K562 (cell line): ENCODE results near the gene GPX7. TPM values are rescaled to one million over a fixed set of nuclear protein-coding genes. Genes with fewer than 3 reads are reported as not detected.

Source experiments
- ATAC-seq: fragments of 200-7000 bp; cut with Tn5 transposase; 3 replicates; pipeline ENCODE4 v1.9.1; 2020; ENCODE audit warnings: moderate library complexity
- BruUV-seq: library from RNA; stranded (reverse); fragments of 400-500 nt; replicated peaks from 2 replicates; lab custom pipeline; 2021; lab: Mats Ljungman, UMichigan
- CTCF ChIA-PET: fragments of 300-600 bp; formaldehyde crosslinking; extraction: SDS; loops from one replicate; lab custom pipeline; 2021; ENCODE audit warnings: low intra/inter-chr PET ratio; lab: Yijun Ruan, JAX
- POLR2A ChIA-PET: fragments of 300-600, 350-650 bp; sonication (Branson Sonifier 250); formaldehyde crosslinking; extraction: SDS; loops from one replicate; lab custom pipeline; 2021; ENCODE audit warnings: antibody characterized with exemption, inconsistent platforms; lab: Yijun Ruan, JAX
- DNase-seq, 4 experiments: peaks; one replicate each; pipeline versions ENCODE4 v3.0.0 to v3.0.0-alpha.2; 2011 to 2018; ENCODE audit warnings: low spot score in 3 of 4, mixed read lengths in 3 of 4; ENCODE audit errors: extremely low read depth in 1 of 4
- FAIRE-seq: peaks from 2 replicates; lab custom pipeline; 2011; peaks lifted over from hg19 to GRCh38; lab: Jason Lieb, UNC
- H2AFZ ChIP-seq: 2 replicates; pipeline ENCODE4 v1.6.0; 2011; ENCODE audit warnings: low read depth, low read length, control low read depth, inconsistent platforms
- H3K27ac ChIP-seq: fragments of 200-600 bp; 3 replicates; pipeline ENCODE4 v1.8.0; 2011; ENCODE audit warnings: low read depth, mild to moderate bottlenecking, control low read depth, inconsistent platforms, low read length, moderate library complexity, mixed read lengths; ENCODE audit errors: extremely low read depth
- H3K27me3 ChIP-seq, 2 experiments: fragments of 300-600 bp in 1 of 2; 2 replicates in 1 of 2; 3 replicates in 1 of 2; pipeline versions ENCODE4 v1.6.0 to v1.8.0; 2011; ENCODE audit warnings: inconsistent platforms in 2 of 2, low read length in 2 of 2, mild to moderate bottlenecking in 1 of 2, mixed read lengths in 1 of 2, moderate library complexity in 1 of 2; ENCODE audit not compliant: control insufficient read depth in 2 of 2, insufficient read depth in 2 of 2
- H3K36me3 ChIP-seq: fragments of 300-600 bp; 3 replicates; pipeline ENCODE4 v1.8.0; 2011; ENCODE audit warnings: mild to moderate bottlenecking, low read length, inconsistent platforms; ENCODE audit not compliant: control insufficient read depth, insufficient read depth
- H3K4me1 ChIP-seq, 2 experiments: fragments of 200-600 bp in 1 of 2; replicated peaks in 1 of 2; 2 replicates in 1 of 2; 3 replicates in 1 of 2; pipeline versions ENCODE4 v1.5.1 to v1.8.0; 2011; ENCODE audit warnings: inconsistent platforms in 2 of 2, low read length in 2 of 2, mild to moderate bottlenecking in 1 of 2, mixed read lengths in 1 of 2, moderate library complexity in 1 of 2; ENCODE audit not compliant: control insufficient read depth in 2 of 2, insufficient read depth in 2 of 2
- H3K4me2 ChIP-seq: 2 replicates; pipeline ENCODE4 v1.6.1; 2011; ENCODE audit warnings: low read length, control low read depth, inconsistent platforms, mixed read lengths; ENCODE audit not compliant: insufficient read depth
- H3K4me3 ChIP-seq: fragments of 200-600 bp; sonication (generic), shearing (Covaris generic); 2 replicates; pipeline ENCODE4 v1.5.1; 2016; ENCODE audit warnings: control low read depth, inconsistent platforms
- H3K79me2 ChIP-seq: fragments of 200-600 bp; 3 replicates; pipeline ENCODE4 v1.8.0; 2011; ENCODE audit warnings: low read length, inconsistent platforms; ENCODE audit not compliant: control insufficient read depth, insufficient read depth
- H3K9ac ChIP-seq, 2 experiments: 2 replicates each; pipeline versions ENCODE4 v1.6.0 to v1.6.1; 2011; ENCODE audit warnings: low read depth in 2 of 2, low read length in 2 of 2, control low read depth in 1 of 2, inconsistent platforms in 1 of 2, mild to moderate bottlenecking in 1 of 2, mixed read lengths in 1 of 2; ENCODE audit not compliant: insufficient read depth in 1 of 2
- H3K9me1 ChIP-seq: one replicate; pipeline ENCODE4 v1.6.0; 2011; ENCODE audit warnings: inconsistent platforms, mild to moderate bottlenecking, low read length, moderate library complexity; ENCODE audit not compliant: control insufficient read depth, insufficient read depth
- H3K9me3 ChIP-seq: replicated peaks from 2 replicates; pipeline ENCODE4 v1.5.1; 2011; ENCODE audit warnings: low read depth, low read length, inconsistent platforms; ENCODE audit not compliant: control insufficient read depth, insufficient read depth
- H4K20me1 ChIP-seq: replicated peaks from 2 replicates; pipeline ENCODE4 v1.6.1; 2011; ENCODE audit warnings: low read length, inconsistent platforms, mixed read lengths; ENCODE audit not compliant: control insufficient read depth, insufficient read depth
- E4F1 ChIP-seq: fragments of 250-450 bp; sonication (Bioruptor Pico); IDR thresholded peaks from 2 replicates; pipeline ENCODE4 v1.5.0; 2021; ENCODE audit warnings: mild to moderate bottlenecking, borderline replicate concordance
- GATAD2B ChIP-seq: fragments of 450-650 bp; IDR thresholded peaks from 2 replicates; pipeline ENCODE4 v1.6.1; 2017; ENCODE audit warnings: mild to moderate bottlenecking, borderline replicate concordance
- HNRNPL ChIP-seq: fragments of 200-400 bp; formaldehyde crosslinking; IDR thresholded peaks from 2 replicates; pipeline ENCODE4 v1.6.1; 2017; ENCODE audit warnings: low read depth, mild to moderate bottlenecking, low read length
- KDM5B ChIP-seq: fragments of 200-600 bp; sonication (generic); IDR thresholded peaks from 2 replicates; pipeline ENCODE4 v1.6.1; 2012; ENCODE audit warnings: low read depth, mild to moderate bottlenecking, moderate library complexity, low read length, control low read depth, inconsistent platforms; ENCODE audit not compliant: insufficient replicate concordance
- PHF8 ChIP-seq: fragments of 200-600 bp; sonication (generic); IDR thresholded peaks from 2 replicates; pipeline ENCODE4 v1.6.1; 2012; ENCODE audit warnings: mixed run types, mild to moderate bottlenecking, inconsistent platforms, low read length, moderate library complexity, borderline replicate concordance
- PTRF ChIP-seq: fragments of 450-650 bp; IDR thresholded peaks from 2 replicates; pipeline ENCODE4 v1.6.1; 2016; ENCODE audit warnings: mild to moderate bottlenecking, missing genetic modification characterization, missing compliant biosample characterization
- SMARCA5 ChIP-seq: fragments of 450-650 bp; IDR thresholded peaks from 2 replicates; pipeline ENCODE4 v1.6.1; 2016
- STAT6 ChIP-seq: sonication (generic); formaldehyde crosslinking; IDR thresholded peaks from 2 replicates; pipeline ENCODE4 v1.8.1; 2023; ENCODE audit warnings: mild to moderate bottlenecking, missing genetic modification reagents
- ZBTB2 ChIP-seq: fragments of 450-650 bp; IDR thresholded peaks from 2 replicates; pipeline ENCODE4 v1.6.1; 2016; ENCODE audit warnings: antibody characterized with exemption
- ZNF668 ChIP-seq: fragments of 250-450 bp; sonication (Bioruptor Pico); IDR thresholded peaks from 2 replicates; pipeline ENCODE4 v1.8.0; 2022; ENCODE audit warnings: mild to moderate bottlenecking, inconsistent platforms
- WGBS: fragments of 100-300 bp; shearing (Covaris generic); methylation state at CpG from one replicate; pipeline ENCODE4 v1.1.6; 2016; ENCODE audit warnings: low coverage, mixed read lengths; ENCODE audit not compliant: insufficient coverage; ENCODE audit errors: missing lambda C conversion rate; 5-methylcytosine and 5-hydroxymethylcytosine counted together
- in situ Hi-C: fragments of 300-500 bp; cut with MboI; formaldehyde crosslinking; loops from 4 replicates; pipeline ENCODE4 v1.15.0; 2018; ENCODE audit warnings: inconsistent platforms, mixed read lengths
- intact Hi-C: fragments of 100-400 bp; cut with micrococcal nuclease; formaldehyde crosslinking; loops from 2 replicates; pipeline ENCODE4 v1.14.2; 2022
- polyA plus RNA-seq, 8 experiments: library from polyadenylated mRNA; depleted of rRNA in 4 of 8; stranded (reverse) in 5 of 8; unstranded in 3 of 8; fragments of >200 nt; fragmentation: Nextera tagmentation in 2 of 8; fragmentation: Illumina TruSeq in 1 of 8; extraction: Ambion mirVana in 2 of 8; extraction: Trizol in 1 of 8; gene quantifications; 2 replicates each; pipeline versions ENCODE4 v1.2.1 to v1.2.3, GENCODE V29; 2011 to 2014; ENCODE audit warnings: inconsistent platforms in 1 of 8, missing spikeins in 1 of 8
- total RNA-seq, 7 experiments: library from RNA; depleted of rRNA in 6 of 7; stranded (reverse); fragments of >200 nt in 6 of 7; fragmentation: Illumina TruSeq in 2 of 7; extraction: Trizol in 2 of 7; gene quantifications; 2 replicates each; pipeline versions ENCODE4 v1.2.1 to v1.2.3, GENCODE V29; 2011 to 2021; ENCODE audit warnings: low replicate concordance in 1 of 7
- TF ChIP-seq, protein P1 (sequence below): fragments of 250-450 bp; sonication (Bioruptor Pico); IDR thresholded peaks from 2 replicates; pipeline ENCODE4 v1.8.0; 2021; ENCODE audit warnings: borderline replicate concordance, mild to moderate bottlenecking, moderate library complexity; ENCODE audit not compliant: poor library complexity, severe bottlenecking
- TF ChIP-seq, protein P2 (sequence below): sonication (generic); formaldehyde crosslinking; IDR thresholded peaks from 2 replicates; pipeline ENCODE4 v1.8.1; 2023; ENCODE audit warnings: mild to moderate bottlenecking, missing genetic modification reagents

Gene GPX7
- total and polyA plus RNA-seq, 9 of the 15 experiments (the other 6 are each of a cell fraction or from before 2014, with no cell fraction given), result 0.08 TPM; not detected in 8

- FAIRE-seq (no peak), DNase-seq (no peak), ATAC-seq (no peak)
- H3K4me1 ChIP-seq, result peaks cover 7 to 19% of the 10 kb centered on the region in 2 experiments; a peak in 3 of 5 replicates
- WGBS, result 78% methylated on average over 6 of the region's 6 CpGs
- intact Hi-C loops, result loop anchor here (5.0 kb wide), 1 partner anchor 497 kb away; the partner anchor contains the start of genes BTF3L4 and TXNDC12
- H3K4me3 ChIP-seq, result no peak overlapping the region
- H4K20me1 ChIP-seq, result peaks cover 10% of the 10 kb centered on the region
- H3K79me2 ChIP-seq, result peaks cover 36% of the 10 kb centered on the region
- no peaks in the 10 kb centered on the region for H3K36me3 ChIP-seq
- H3K27ac ChIP-seq, result no peak overlapping the region
- no peaks in the 10 kb centered on the region for H3K9me1 ChIP-seq
- H3K27me3 ChIP-seq, result no peaks in the 10 kb centered on the region
- H3K9me3 ChIP-seq, result no peaks in the 10 kb centered on the region
- BruUV-seq, result TSS peak; percentile 77
- 0 out of 2 replicates have a peak overlapping the region, but pooled peaks have one; percentile 73 for H3K4me2 ChIP-seq
- in situ Hi-C loops, result no loop called here
- CTCF ChIA-PET, result no interaction called here
- POLR2A ChIA-PET, result interaction anchor here (0.9 to 1.8 kb wide), 6 partner anchors 10 to 151 kb away, joined by 3 to 9 read pairs (median 4); no protein-coding TSS in a partner anchor
- 0 out of 4 replicates have a peak overlapping the region, but pooled peaks of 1 of the 2 experiments have one; percentile 82 for H3K9ac ChIP-seq
- no peak overlapping the region; the same call in 1 of the 2 replicates for H2AFZ ChIP-seq
- TF ChIP-seq ZBTB2 (no peak), E4F1 (CRISPR knock-in tag) (no peak), GATAD2B (no peak), ZNF668 (no peak), STAT6 (CRISPR knock-in tag) (no peak), HNRNPL (no peak), PTRF (tag) (no peak), PHF8 (no peak), KDM5B (no peak), SMARCA5 (no peak)
- TF ChIP-seq, protein P1, sequence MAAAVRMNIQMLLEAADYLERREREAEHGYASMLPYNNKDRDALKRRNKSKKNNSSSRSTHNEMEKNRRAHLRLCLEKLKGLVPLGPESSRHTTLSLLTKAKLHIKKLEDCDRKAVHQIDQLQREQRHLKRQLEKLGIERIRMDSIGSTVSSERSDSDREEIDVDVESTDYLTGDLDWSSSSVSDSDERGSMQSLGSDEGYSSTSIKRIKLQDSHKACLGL (CRISPR knock-in tag), result no peak
- TF ChIP-seq, protein P2, sequence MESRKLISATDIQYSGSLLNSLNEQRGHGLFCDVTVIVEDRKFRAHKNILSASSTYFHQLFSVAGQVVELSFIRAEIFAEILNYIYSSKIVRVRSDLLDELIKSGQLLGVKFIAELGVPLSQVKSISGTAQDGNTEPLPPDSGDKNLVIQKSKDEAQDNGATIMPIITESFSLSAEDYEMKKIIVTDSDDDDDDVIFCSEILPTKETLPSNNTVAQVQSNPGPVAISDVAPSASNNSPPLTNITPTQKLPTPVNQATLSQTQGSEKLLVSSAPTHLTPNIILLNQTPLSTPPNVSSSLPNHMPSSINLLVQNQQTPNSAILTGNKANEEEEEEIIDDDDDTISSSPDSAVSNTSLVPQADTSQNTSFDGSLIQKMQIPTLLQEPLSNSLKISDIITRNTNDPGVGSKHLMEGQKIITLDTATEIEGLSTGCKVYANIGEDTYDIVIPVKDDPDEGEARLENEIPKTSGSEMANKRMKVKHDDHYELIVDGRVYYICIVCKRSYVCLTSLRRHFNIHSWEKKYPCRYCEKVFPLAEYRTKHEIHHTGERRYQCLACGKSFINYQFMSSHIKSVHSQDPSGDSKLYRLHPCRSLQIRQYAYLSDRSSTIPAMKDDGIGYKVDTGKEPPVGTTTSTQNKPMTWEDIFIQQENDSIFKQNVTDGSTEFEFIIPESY (CRISPR knock-in tag), result no peak
These were observed 47.9 kb upstream of the GPX7 start for GRCh38 chr1:52554267-52554640.
